GM12891 (cell line): Measurements from ENCODE around the gene USF2.

Experiments used
- POLR2A ChIP-seq: IDR thresholded peaks from 2 replicates; pipeline ENCODE4 v1.6.1; 2011; ENCODE audit warnings: low read depth, low read length, control low read depth
- POLR2AphosphoS5 ChIP-seq: IDR thresholded peaks from 2 replicates; pipeline ENCODE4 v1.6.1; 2011; ENCODE audit warnings: low read depth, low read length, control low read depth
- POU2F2 ChIP-seq: IDR thresholded peaks from 2 replicates; pipeline ENCODE4 v1.6.1; 2011; ENCODE audit warnings: low read depth, mild to moderate bottlenecking, control low read depth, low read length, moderate library complexity
- SPI1 ChIP-seq: IDR thresholded peaks from 2 replicates; pipeline ENCODE4 v1.6.1; 2011; ENCODE audit warnings: low read depth, low read length, control low read depth
- TAF1 ChIP-seq: IDR thresholded peaks from 2 replicates; pipeline ENCODE4 v1.6.1; 2011; ENCODE audit warnings: low read depth, low read length, control low read depth

- no peak for TF ChIP-seq POLR2AphosphoS5
- TF ChIP-seq POLR2A: no peak
- no peak for TF ChIP-seq SPI1
- TF ChIP-seq TAF1: no peak
- no peak for TF ChIP-seq POU2F2
Measured at GRCh38 chr19:35310331-35310730, 41.6 kb downstream of the USF2 start.
